GM18511 (cell line): Measurements from ENCODE around the gene MARK2.

ENCODE experiments used
- ATAC-seq: cut with Tn5 transposase; IDR thresholded peaks from one replicate; pipeline ENCODE4 v1.9.1; 2021; ENCODE audit warnings: mild to moderate bottlenecking, moderate library complexity; ENCODE audit not compliant: unreplicated experiment

The MARK2 gene

DNA sequence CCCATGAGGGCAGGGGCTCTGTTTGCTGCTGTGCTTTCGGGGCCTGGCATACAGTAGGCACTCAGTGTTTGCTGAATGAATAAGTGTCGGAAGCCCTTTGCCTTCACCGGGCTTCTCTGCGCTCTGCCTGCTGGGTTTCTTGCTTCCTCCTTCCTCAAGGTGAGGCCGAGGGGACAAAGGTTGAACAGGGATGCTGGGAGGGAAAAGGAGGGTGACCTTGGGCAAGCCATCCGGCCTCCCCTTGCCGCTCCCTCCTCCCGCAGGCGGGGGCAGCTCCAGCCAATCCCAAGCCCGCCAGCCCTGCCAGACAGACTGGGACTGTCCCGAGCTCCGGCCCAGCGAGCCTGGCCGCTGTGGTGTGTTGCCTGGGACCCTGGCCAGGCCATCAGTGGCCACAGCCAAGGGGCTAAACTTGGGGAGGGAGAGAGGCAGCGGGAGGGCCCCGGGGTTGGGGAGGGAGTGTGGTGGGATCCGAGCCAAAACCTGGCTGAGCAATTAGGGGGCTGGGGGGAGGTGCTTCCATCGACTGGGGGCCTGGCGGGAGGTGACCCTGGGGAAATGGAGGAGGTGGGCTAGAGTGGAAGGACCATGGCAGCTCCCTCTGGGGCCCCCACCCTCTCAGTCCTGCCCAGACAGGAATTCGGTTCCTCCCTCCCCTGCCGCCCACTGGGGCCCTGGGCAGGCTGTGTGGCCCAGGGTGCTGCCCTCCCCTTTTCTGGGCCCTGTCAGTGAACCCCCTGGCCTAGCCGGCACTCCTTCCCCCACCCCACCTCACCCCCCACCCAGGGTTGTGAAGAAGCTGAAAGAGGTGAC lies 81.4 kb downstream of the MARK2 start:
- no peak for ATAC-seq

GRCh38 chr11:63920939-63921417 lies 82.1 kb downstream of the MARK2 start:
- no peak for ATAC-seq

- no peak for ATAC-seq
Observed at GRCh38 chr11:63922673-63923192, 83.8 kb downstream of the MARK2 start.

DNA sequence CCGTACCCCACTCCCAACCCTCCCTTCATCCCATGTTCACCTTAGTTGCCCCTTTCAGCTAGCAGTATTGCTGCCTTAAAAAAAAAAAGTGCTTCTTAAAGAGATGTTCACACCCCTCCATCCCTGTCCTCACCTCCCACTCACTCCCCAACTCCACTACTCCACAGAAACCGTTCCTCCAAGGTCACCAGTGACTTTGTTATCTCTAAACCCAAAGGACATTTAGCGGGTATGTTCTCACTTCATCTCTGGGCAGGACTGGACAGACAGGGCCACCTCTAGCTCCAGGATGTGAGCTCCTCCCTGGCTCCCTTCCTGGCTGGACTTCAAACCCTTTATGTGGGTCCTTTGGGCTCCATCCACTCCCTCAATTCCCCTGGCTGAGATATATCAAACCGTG lies 84.4 kb downstream of the MARK2 start:
- no peak for ATAC-seq

DNA sequence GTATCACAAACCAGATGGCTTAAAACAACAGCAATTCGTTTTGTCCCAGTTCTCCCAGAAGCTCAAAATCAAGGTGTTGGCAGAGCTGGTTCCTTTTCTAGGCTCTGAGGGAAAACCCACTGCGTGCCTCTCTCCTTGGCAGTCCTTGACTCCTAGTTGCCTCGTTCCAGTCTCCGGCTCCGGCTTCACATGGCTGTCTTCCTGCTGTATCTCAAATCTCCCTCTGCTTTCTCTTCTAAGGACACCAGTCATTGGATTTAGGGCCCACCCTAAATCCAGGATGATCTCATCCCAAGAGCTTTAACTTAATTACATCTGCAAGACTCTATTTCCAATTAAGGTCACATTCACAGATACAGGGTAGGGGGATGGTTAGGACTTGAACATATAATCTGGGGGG lies 90.7 kb downstream of the MARK2 start:
- ATAC-seq = no peak

- no peak for ATAC-seq
Observed at GRCh38 chr11:63931045-63931444, 92.1 kb downstream of the MARK2 start.

DNA sequence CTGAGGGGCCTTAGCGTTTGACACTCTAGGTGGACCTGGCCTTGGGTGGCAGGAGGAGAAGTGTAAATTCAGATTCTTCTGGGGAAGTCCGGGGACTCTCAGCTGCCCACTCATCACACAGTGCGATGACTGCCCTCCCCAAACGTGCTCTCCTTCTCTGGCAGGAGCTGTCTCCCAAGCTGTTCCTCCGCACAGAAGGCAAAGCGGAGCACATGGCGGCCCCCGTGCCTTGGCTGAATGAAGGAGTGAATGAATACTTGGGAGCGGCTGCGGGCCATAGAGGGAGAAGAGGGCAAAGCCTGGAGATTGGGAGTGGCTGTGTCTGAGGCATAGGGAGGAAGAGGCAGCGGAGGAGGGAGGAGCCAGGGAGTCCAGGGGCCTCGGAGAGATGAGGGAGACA lies 93.0 kb downstream of the MARK2 start:
- ATAC-seq = no peak

GRCh38 chr11:63933459-63933858 lies 94.5 kb downstream of the MARK2 start:
- ATAC-seq = no peak

GRCh38 chr11:63937713-63938478 lies 99.0 kb downstream of the MARK2 start:
- peak; percentile 19 for ATAC-seq

- ATAC-seq = peak; percentile 90
Observed at GRCh38 chr11:63938479-63939396, 99.8 kb downstream of the MARK2 start, which contains the start of gene NAA40. Gene NAA40, plus strand, starts transcription at chr11:63939002. Its CDS starts 95 bp downstream, at chr11:63939097.

DNA sequence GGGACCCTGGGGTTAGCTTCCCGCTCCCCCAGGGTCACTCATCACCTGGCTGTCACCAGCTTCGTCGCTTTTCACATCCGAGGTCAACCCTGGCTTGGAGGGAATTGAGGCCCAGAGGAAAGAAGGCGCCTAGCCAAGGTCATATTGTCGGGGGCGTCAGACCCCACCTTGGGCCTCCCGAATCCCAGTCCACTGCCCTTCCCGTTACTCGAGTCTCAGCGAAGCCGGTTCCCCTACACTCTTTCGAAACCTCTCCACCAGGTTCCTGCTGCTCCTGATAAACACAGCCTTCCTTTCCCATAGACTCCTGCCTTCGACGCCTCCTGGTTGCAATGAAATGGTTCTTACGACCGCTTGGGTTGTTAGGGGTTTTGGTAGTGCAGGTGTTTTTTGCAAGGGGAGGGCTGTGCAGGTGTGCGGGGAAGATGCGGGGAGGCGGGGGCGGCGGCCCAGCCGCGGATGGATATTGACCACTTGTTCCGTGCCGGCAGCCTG lies 100.5 kb downstream of the MARK2 start:
- ATAC-seq = no peak

DNA sequence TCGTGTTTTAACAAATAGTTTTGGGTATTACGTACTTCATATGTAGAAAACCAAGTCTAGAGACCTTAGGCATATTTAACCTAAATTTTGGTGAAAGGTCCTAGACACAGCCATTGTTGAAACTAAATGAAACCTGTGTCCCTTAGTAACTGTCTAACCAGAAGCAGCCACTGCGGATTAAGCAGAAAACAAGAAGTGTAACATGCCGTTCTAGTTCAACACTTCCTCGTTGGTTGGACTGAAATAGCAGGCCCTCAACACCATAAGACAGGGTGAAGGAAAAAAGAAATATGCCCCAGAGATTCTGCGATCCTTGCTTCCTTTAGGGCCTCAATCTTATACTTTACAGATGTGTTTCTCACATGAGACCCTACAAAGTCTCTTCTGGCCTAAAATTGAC lies 101.9 kb downstream of the MARK2 start:
- ATAC-seq = no peak

DNA sequence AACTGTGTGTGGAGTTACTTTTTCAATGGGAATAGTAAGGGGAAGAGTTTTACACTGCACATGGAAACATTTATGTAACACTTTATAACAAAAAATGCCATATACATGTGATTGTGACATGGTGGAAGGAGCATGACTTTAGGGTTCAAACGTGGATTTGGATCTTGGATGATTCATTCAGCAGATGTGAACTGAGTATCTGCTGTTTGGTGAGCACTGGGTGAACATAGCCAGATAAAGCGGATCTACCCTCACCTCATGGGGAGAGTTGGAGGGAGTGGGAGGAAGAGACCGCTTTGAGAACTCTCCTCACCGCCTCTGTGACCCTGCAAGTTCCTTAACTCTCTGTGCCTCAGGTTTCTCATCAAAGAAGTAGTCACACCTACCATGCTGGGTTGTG lies 103.0 kb downstream of the MARK2 start:
- ATAC-seq = no peak

GRCh38 chr11:63942803-63943202 lies 103.9 kb downstream of the MARK2 start:
- ATAC-seq = no peak

- no peak for ATAC-seq
Observed at GRCh38 chr11:63944987-63945386, 106.1 kb downstream of the MARK2 start.

GRCh38 chr11:63945477-63946163 lies 106.7 kb downstream of the MARK2 start:
- ATAC-seq = no peak

DNA sequence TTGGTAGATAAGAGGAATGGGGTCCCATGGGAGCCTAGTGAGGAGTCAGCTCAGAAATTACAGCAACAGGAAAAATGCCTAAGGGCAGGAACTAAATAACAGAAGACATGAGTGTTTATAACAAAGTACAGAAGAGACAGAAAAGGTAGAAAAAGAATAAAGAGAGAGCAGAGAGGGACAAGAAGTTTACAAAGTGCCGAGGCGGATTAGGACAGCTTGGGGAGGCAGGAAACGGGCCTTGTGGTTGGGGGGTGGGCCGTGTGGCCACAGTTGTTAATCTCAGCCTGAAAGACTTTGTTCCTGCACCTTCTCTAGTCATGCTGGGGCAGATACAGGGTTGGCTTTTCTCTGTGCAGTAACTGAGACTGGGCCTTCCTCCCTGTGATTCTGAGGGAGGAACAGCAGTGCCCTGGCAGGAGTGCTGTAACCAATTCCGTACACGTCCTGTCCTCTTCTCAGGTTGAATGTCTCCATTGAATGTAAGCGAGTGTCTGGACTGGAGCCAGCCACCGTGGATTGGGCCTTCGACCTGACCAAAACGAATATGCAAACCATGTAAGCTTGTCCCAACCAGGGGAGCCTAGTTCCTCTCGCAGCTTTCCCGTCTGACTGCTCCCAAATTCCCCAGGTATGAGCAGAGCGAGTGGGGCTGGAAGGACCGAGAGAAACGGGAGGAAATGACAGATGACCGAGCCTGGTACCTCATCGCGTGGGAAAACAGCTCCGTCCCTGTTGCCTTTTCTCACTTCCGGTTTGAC lies 113.0 kb downstream of the MARK2 start:
- no peak for ATAC-seq

- no peak for ATAC-seq
Observed at GRCh38 chr11:63952570-63952969, 113.7 kb downstream of the MARK2 start.

- no peak for ATAC-seq
Observed at GRCh38 chr11:63958008-63958407, 119.1 kb downstream of the MARK2 start.
